NCI-H2029 (cell line): ENCODE results near the gene SLC38A1.

Experiments
- DNase-seq: peaks from one replicate; lab custom pipeline; 2025; lab: John Stamatoyannopoulos, UW

SLC38A1 gene

GRCh38 chr12:46134205-46134811, 134.5 kb downstream of the SLC38A1 start:
- no peak for DNase-seq

- no peak for DNase-seq
Measured at GRCh38 chr12:46133751-46134150, 135.1 kb downstream of the SLC38A1 start.
